H1 (cell line): ENCODE results near the gene LRCH1. TPM values are rescaled to one million over a fixed set of nuclear protein-coding genes. Genes with fewer than 3 reads are reported as not detected.

Experiments used
- CTCF ChIA-PET: fragments of 300-600 bp; sonication (Branson Sonifier 250); formaldehyde crosslinking; loops from one replicate; lab custom pipeline; 2021; ENCODE audit not compliant: partially characterized antibody; lab: Charles Lee
- POLR2A ChIA-PET: fragments of 300-600 bp; sonication (Branson Sonifier 250); formaldehyde crosslinking; loops from one replicate; lab custom pipeline; 2021; ENCODE audit warnings: inconsistent platforms; ENCODE audit not compliant: partially characterized antibody; lab: Charles Lee
- DNase-seq, 2 experiments: peaks; one replicate each; pipeline versions ENCODE4 v3.0.0 to v3.0.0-alpha.2; 2010 to 2022; ENCODE audit warnings: low spot score in 2 of 2, low read depth in 1 of 2, mixed read lengths in 1 of 2
- FAIRE-seq: peaks from 2 replicates; lab custom pipeline; 2011; peaks lifted over from hg19 to GRCh38; lab: Jason Lieb, UNC
- H2AFZ ChIP-seq: 2 replicates; pipeline ENCODE4 v1.8.1; 2012; ENCODE audit warnings: low read length, inconsistent platforms
- H2AK5ac ChIP-seq: 2 replicates; pipeline ENCODE4 v1.6.1; 2013; ENCODE audit warnings: low read depth, low read length
- H2BK120ac ChIP-seq: replicated peaks from 2 replicates; pipeline ENCODE3; 2013; ENCODE audit warnings: low read depth, low read length, inconsistent platforms
- H2BK12ac ChIP-seq: 2 replicates; pipeline ENCODE4 v1.6.1; 2013; ENCODE audit warnings: low read depth, low read length
- H2BK15ac ChIP-seq: 2 replicates; pipeline ENCODE4 v1.6.1; 2013; ENCODE audit warnings: low read length
- H2BK20ac ChIP-seq: 2 replicates; pipeline ENCODE4 v1.6.1; 2013; ENCODE audit warnings: low read length
- H2BK5ac ChIP-seq: 2 replicates; pipeline ENCODE4 v1.6.1; 2013; ENCODE audit warnings: low read depth, low read length
- H3K14ac ChIP-seq: 2 replicates; pipeline ENCODE4 v1.6.1; 2013; ENCODE audit warnings: inconsistent platforms; ENCODE audit not compliant: insufficient read length
- H3K18ac ChIP-seq: 2 replicates; pipeline ENCODE4 v1.6.1; 2013; ENCODE audit warnings: low read length; ENCODE audit errors: extremely low read depth
- H3K23ac ChIP-seq: 2 replicates; pipeline ENCODE4 v1.6.1; 2013; ENCODE audit warnings: inconsistent platforms; ENCODE audit not compliant: insufficient read length
- H3K23me2 ChIP-seq: 2 replicates; pipeline ENCODE4 v1.6.1; 2013; ENCODE audit warnings: low read depth, low read length
- H3K27ac ChIP-seq: 2 replicates; pipeline ENCODE4 v1.6.1; 2011; ENCODE audit warnings: low read depth, low read length, inconsistent platforms
- H3K27me3 ChIP-seq, 4 experiments: replicated peaks in 1 of 4; 1 replicate in 1 of 4; 2 replicates in 3 of 4; pipeline versions ENCODE4 v1.6.1 to v1.8.1; 2011 to 2013; ENCODE audit warnings: low read length in 3 of 4, mild to moderate bottlenecking in 3 of 4, inconsistent platforms in 2 of 4, mixed read lengths in 2 of 4, moderate library complexity in 1 of 4; ENCODE audit not compliant: control insufficient read depth in 3 of 4, insufficient read depth in 3 of 4; ENCODE audit errors: extremely low read depth in 1 of 4
- H3K36me3 ChIP-seq, 4 experiments: 2 replicates each; pipeline versions ENCODE4 v1.6.1 to v1.8.1; 2011 to 2013; ENCODE audit warnings: mild to moderate bottlenecking in 4 of 4, low read length in 3 of 4, moderate library complexity in 2 of 4, control low read depth in 1 of 4, inconsistent platforms in 1 of 4; ENCODE audit not compliant: insufficient read depth in 4 of 4, control insufficient read depth in 2 of 4
- H3K4ac ChIP-seq: replicated peaks from 2 replicates; pipeline ENCODE3; 2013; ENCODE audit warnings: low read length, low read depth, mixed read lengths, inconsistent platforms; ENCODE audit not compliant: insufficient read length
- H3K4me1 ChIP-seq, 4 experiments: replicated peaks in 1 of 4; 1 replicate in 1 of 4; 2 replicates in 3 of 4; pipeline versions ENCODE4 v1.6.1 to v1.8.1; 2011 to 2013; ENCODE audit warnings: low read length in 3 of 4, inconsistent platforms in 2 of 4, mixed read lengths in 1 of 4; ENCODE audit not compliant: insufficient read depth in 4 of 4, control insufficient read depth in 3 of 4
- H3K4me2 ChIP-seq, 2 experiments: 2 replicates each; pipeline versions ENCODE4 v1.6.1 to v1.8.1; 2011 to 2013; ENCODE audit warnings: low read depth in 2 of 2, low read length in 2 of 2, control low read depth in 1 of 2, inconsistent platforms in 1 of 2, mild to moderate bottlenecking in 1 of 2; ENCODE audit not compliant: insufficient read depth in 1 of 2
- H3K4me3 ChIP-seq, 4 experiments: fragments of 200-600, 300-600 bp in 1 of 4; sonication (generic), shearing (Covaris generic), sonication (Bioruptor Twin) in 1 of 4; 2 replicates each; pipeline versions ENCODE4 v1.5.1 to v1.8.1; 2011 to 2016; ENCODE audit warnings: low read length in 4 of 4, low read depth in 3 of 4, control low read depth in 2 of 4, inconsistent platforms in 2 of 4, mild to moderate bottlenecking in 2 of 4, mixed read lengths in 1 of 4, moderate library complexity in 1 of 4; ENCODE audit not compliant: insufficient read depth in 2 of 4; ENCODE audit errors: extremely low read depth in 1 of 4
- H3K56ac ChIP-seq: replicated peaks from 2 replicates; pipeline ENCODE3; 2013; ENCODE audit warnings: low read depth, mild to moderate bottlenecking, mixed read lengths, low read length, inconsistent platforms; ENCODE audit not compliant: insufficient read length
- H3K79me1 ChIP-seq: 2 replicates; pipeline ENCODE4 v1.6.1; 2013; ENCODE audit warnings: low read depth, low read length, control low read depth
- H3K79me2 ChIP-seq, 2 experiments: 2 replicates each; pipeline versions ENCODE4 v1.6.1 to v1.8.1; 2012 to 2013; ENCODE audit warnings: low read length in 2 of 2, mild to moderate bottlenecking in 2 of 2, inconsistent platforms in 1 of 2; ENCODE audit not compliant: insufficient read depth in 2 of 2, control insufficient read depth in 1 of 2
- H3K9ac ChIP-seq, 4 experiments: replicated peaks in 1 of 4; 1 replicate in 1 of 4; 2 replicates in 3 of 4; pipeline versions ENCODE4 v1.6.1 to v1.8.1; 2011 to 2013; ENCODE audit warnings: low read depth in 3 of 4, low read length in 3 of 4, control low read depth in 2 of 4, mild to moderate bottlenecking in 2 of 4, moderate library complexity in 2 of 4, inconsistent platforms in 1 of 4; ENCODE audit errors: extremely low read depth in 1 of 4
- H3K9me3 ChIP-seq, 2 experiments: 2 replicates each; pipeline versions ENCODE4 v1.6.1 to v1.8.1; 2012 to 2013; ENCODE audit warnings: mild to moderate bottlenecking in 2 of 2, moderate library complexity in 2 of 2, control low read depth in 1 of 2, inconsistent platforms in 1 of 2, low read depth in 1 of 2, low read length in 1 of 2, mixed read lengths in 1 of 2; ENCODE audit not compliant: insufficient read depth in 2 of 2
- H4K20me1 ChIP-seq, 2 experiments: replicated peaks in 1 of 2; 2 replicates each; pipeline versions ENCODE3 to v1.8.1; 2011 to 2013; ENCODE audit warnings: inconsistent platforms in 2 of 2, low read length in 2 of 2, mild to moderate bottlenecking in 1 of 2; ENCODE audit not compliant: insufficient read depth in 2 of 2, control insufficient read depth in 1 of 2
- H4K5ac ChIP-seq: 2 replicates; pipeline ENCODE4 v1.6.1; 2013; ENCODE audit warnings: low read length, low read depth, mixed read lengths, inconsistent platforms; ENCODE audit not compliant: insufficient read length
- H4K8ac ChIP-seq: 2 replicates; pipeline ENCODE4 v1.8.0; 2013; ENCODE audit warnings: mild to moderate bottlenecking, moderate library complexity, low read length, inconsistent platforms; ENCODE audit not compliant: insufficient read depth; ENCODE audit errors: extremely low read depth
- H4K91ac ChIP-seq: replicated peaks from 2 replicates; pipeline ENCODE3; 2013; ENCODE audit warnings: low read length, mixed read lengths, inconsistent platforms; ENCODE audit not compliant: insufficient read length
- RAD21 ChIP-seq, 2 experiments: IDR thresholded peaks in 1 of 2; conservative IDR thresholded peaks in 1 of 2; 2 replicates each; pipeline ENCODE4 v1.6.1; 2011; ENCODE audit warnings: low read depth in 2 of 2, low read length in 2 of 2, improper control_type of control experiment in 1 of 2, inconsistent platforms in 1 of 2, mild to moderate bottlenecking in 1 of 2, moderate library complexity in 1 of 2
- TEAD4 ChIP-seq: IDR thresholded peaks from 2 replicates; pipeline ENCODE4 v1.6.1; 2012; ENCODE audit warnings: low read depth, low read length, inconsistent platforms, mixed read lengths
- WGBS, 2 experiments: shearing (Covaris generic) in 1 of 2; methylation state at CpG; one replicate each; pipeline versions ENCODE4 v1.1.6 to v1.1.7; 2013 to 2015; ENCODE audit warnings: low lambda C conversion rate in 2 of 2, mixed read lengths in 2 of 2, inconsistent platforms in 1 of 2, low coverage in 1 of 2, missing lambda C conversion rate in 1 of 2; ENCODE audit not compliant: insufficient replicate concordance in 2 of 2, insufficient coverage in 1 of 2, insufficient read length in 1 of 2; ENCODE audit errors: extremely low coverage in 1 of 2, missing lambda C conversion rate in 1 of 2; 5-methylcytosine and 5-hydroxymethylcytosine counted together
- polyA plus RNA-seq, 7 experiments: library from polyadenylated mRNA; depleted of rRNA in 3 of 7; stranded (reverse) in 5 of 7; unstranded in 2 of 7; fragments of >200 nt in 5 of 7; fragments of 200-250 nt in 2 of 7; gene quantifications; 1 replicate in 5 of 7; 2 replicates in 1 of 7; 4 replicates in 1 of 7; pipeline versions ENCODE4 v1.2.1 to v1.2.3, GENCODE V29; 2011 to 2013; ENCODE audit warnings: missing spikeins in 2 of 7, mixed read lengths in 2 of 7
- total RNA-seq: library from RNA; stranded (reverse); fragmentation: NEBNext Ultra II Directional; extraction: Animal tissue kit (Norgen Biotek cat#: 25700); gene quantifications from 2 replicates; pipeline ENCODE4 v1.2.1, GENCODE V29; 2021
- TF ChIP-seq, protein P1 (sequence below): IDR thresholded peaks from 2 replicates; pipeline ENCODE4 v1.6.1; 2011; ENCODE audit warnings: low read length, improper control_type of control experiment
- TF ChIP-seq, protein P2 (sequence below), 3 experiments: IDR thresholded peaks; 1 replicate in 2 of 3; 2 replicates in 1 of 3; pipeline versions ENCODE4 v1.5.1 to v1.6.1; 2011; ENCODE audit warnings: low read length in 3 of 3, mild to moderate bottlenecking in 3 of 3, inconsistent platforms in 2 of 3, low read depth in 1 of 3, moderate library complexity in 1 of 3; ENCODE audit not compliant: insufficient read depth in 1 of 3; ENCODE audit errors: control extremely low read depth in 1 of 3

Gene LRCH1
- total and polyA plus RNA-seq, 2 of the 8 experiments (the other 6 are each of a cell fraction or from before 2014, with no cell fraction given), result 3.0 to 10.1 TPM

DNA sequence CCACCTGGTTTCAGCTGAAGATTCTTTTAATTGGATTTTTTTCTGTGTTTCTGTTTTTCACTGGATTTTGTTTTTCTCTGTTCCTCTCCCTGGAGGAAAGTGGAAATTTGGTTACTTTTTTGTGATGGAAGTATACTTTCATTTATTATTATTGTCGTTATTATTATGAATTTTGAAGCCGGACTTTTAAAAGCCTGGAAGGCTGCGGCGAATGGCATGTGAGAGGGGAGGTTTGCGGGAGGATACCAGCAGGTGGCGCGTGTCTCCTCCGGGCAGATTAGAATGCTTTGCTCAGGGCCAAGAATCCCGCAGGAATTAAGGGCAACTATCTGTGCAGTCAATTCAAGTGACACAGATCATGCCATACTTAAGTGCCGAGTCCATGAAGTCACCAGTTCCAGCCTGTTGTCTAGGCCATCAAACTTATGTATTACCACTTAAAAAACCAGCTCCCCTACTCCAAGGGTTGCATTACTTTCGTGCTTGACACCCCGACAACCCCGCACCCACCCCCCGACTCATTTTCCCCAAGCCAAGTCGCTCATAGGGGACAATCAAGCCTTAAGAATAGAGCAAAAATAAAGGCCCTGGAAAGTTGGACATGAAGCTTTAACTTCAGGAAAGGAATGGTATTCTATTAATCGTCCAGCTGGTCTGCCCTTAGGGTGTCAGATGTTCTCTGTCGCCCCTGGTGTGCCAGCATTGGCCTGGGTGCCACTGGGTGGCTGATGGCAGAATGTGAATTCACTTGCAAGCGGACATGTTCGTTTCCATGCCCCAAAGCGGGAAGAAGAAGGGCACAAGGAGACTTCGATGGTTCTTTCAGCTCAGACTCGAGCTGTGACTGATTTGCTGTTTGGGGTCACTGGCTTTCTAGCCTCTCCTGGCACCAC lies 1.3 kb upstream of the LRCH1 start:
- Histone ChIP-seq H4K5ac (no peak overlapping the region), H4K20me1 (no peaks in the 10 kb centered on the region), H2BK5ac (no peak overlapping the region), H3K23ac (no peak overlapping the region), H2AK5ac (0 out of 2 replicates have a peak overlapping the region, but pooled peaks have one; percentile 46), H3K18ac (no peak overlapping the region), H4K8ac (no peak overlapping the region), H2BK15ac (no peak overlapping the region), H3K23me2 (peaks cover 13% of the 10 kb centered on the region), H2AFZ (no peak overlapping the region), H3K27ac (no peak overlapping the region), H2BK12ac (peak overlapping the region; percentile 60; the same call in 1 of the 2 replicates), H3K9ac (no peak overlapping the region), H3K56ac (no peak overlapping the region), H3K4me1 (peaks cover 0 to 14% (median 2%) of the 10 kb centered on the region in 4 experiments; a peak in 4 of 7 replicates), H3K79me1 (no peaks in the 10 kb centered on the region; the same call in 1 of the 2 replicates), H2BK120ac (no peak overlapping the region), H3K36me3 (no peaks in the 10 kb centered on the region), H3K27me3 (peaks cover 0 to 22% (median 7%) of the 10 kb centered on the region in 4 experiments; a peak in 4 of 7 replicates), H3K4me3 (peak overlapping the region in 2 of 4 experiments; percentile 85 to 94; a peak in 4 of 8 replicates), H2BK20ac (no peak overlapping the region), H4K91ac (no peak overlapping the region), H3K4ac (no peak overlapping the region), H3K9me3 (no peaks in the 10 kb centered on the region), H3K14ac (no peak overlapping the region), H3K79me2 (peaks cover 0 to 26% of the 10 kb centered on the region in 2 experiments; a peak in 3 of 4 replicates), H3K4me2 (peak overlapping the region; percentile 69 to 76; a peak in 3 of 4 replicates)
- peak in 1 of 2 experiments; percentile 85 for DNase-seq
- WGBS, 2 experiments, result 53% methylated on average over 22 of the region's 22 CpGs; no CpG with 5 or more reads in 1 of the 2 experiments
- TF ChIP-seq, protein P1, sequence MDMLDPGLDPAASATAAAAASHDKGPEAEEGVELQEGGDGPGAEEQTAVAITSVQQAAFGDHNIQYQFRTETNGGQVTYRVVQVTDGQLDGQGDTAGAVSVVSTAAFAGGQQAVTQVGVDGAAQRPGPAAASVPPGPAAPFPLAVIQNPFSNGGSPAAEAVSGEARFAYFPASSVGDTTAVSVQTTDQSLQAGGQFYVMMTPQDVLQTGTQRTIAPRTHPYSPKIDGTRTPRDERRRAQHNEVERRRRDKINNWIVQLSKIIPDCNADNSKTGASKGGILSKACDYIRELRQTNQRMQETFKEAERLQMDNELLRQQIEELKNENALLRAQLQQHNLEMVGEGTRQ, result no peak
- peak; percentile 78 to 81 for TF ChIP-seq RAD21 (IDR thresholded peaks at IDR 0.05 in 1 of 2, conservative IDR thresholded peaks at IDR 0.05 in 1 of 2; ENCODE audit: low read depth in 2 of 2, low read length in 2 of 2)
- 0 out of 2 replicates have a peak, but pooled peaks have one; percentile 30 for TF ChIP-seq TEAD4
- TF ChIP-seq, protein P2, sequence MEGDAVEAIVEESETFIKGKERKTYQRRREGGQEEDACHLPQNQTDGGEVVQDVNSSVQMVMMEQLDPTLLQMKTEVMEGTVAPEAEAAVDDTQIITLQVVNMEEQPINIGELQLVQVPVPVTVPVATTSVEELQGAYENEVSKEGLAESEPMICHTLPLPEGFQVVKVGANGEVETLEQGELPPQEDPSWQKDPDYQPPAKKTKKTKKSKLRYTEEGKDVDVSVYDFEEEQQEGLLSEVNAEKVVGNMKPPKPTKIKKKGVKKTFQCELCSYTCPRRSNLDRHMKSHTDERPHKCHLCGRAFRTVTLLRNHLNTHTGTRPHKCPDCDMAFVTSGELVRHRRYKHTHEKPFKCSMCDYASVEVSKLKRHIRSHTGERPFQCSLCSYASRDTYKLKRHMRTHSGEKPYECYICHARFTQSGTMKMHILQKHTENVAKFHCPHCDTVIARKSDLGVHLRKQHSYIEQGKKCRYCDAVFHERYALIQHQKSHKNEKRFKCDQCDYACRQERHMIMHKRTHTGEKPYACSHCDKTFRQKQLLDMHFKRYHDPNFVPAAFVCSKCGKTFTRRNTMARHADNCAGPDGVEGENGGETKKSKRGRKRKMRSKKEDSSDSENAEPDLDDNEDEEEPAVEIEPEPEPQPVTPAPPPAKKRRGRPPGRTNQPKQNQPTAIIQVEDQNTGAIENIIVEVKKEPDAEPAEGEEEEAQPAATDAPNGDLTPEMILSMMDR (IDR thresholded peaks at IDR 0.05; ENCODE audit: control extremely low read depth in 1 of 3, insufficient read depth in 1 of 3, low read depth in 1 of 3, low read length in 3 of 3), result peak; percentile 80 to 84 (median 82)
- POLR2A ChIA-PET, result interaction anchor here (1.2 to 1.5 kb wide), 3 partner anchors 9 to 163 kb away, joined by 4 read pairs; no protein-coding TSS in a partner anchor
- FAIRE-seq, result peak; percentile 75
- CTCF ChIA-PET, result interaction anchor here (0.6 to 2.8 kb wide), 49 partner anchors 8 to 762 kb away, joined by 3 to 64 read pairs (median 4); no protein-coding TSS in a partner anchor
